Fibroblast of lung (primary cell): Measurements from ENCODE around the gene LTO1.

ENCODE experiments used
- CTCF ChIP-seq, 2 donors: IDR thresholded peaks in 1 of 2; conservative IDR thresholded peaks in 1 of 2; 1 replicate in 1 of 2; 2 replicates in 1 of 2; pipeline ENCODE4 v1.5.1; 2011 to 2012; ENCODE audit warnings: low read length in 2 of 2, control low read depth in 1 of 2, inconsistent platforms in 1 of 2, low read depth in 1 of 2, mild to moderate bottlenecking in 1 of 2
- EZH2 ChIP-seq: IDR thresholded peaks from 2 replicates; pipeline ENCODE4 v1.5.1; 2012; ENCODE audit warnings: low read length, control low read depth, mild to moderate bottlenecking; ENCODE audit errors: missing control alignments

- TF ChIP-seq CTCF (conservative IDR thresholded peaks at IDR 0.05 in 1 of 2, IDR thresholded peaks at IDR 0.05 in 1 of 2; ENCODE audit: low read depth in 1 of 2, low read length in 2 of 2) (no peak), EZH2 (no peak)
These were observed 43.8 kb upstream of the LTO1 start for GRCh38 chr11:69718912-69719311.
